HepG2 (cell line): ENCODE measurements around the gene S100P. TPM values are rescaled to one million over a fixed set of nuclear protein-coding genes. Genes with fewer than 3 reads are reported as not detected.

Experiments
- ATRX ChIP-seq: sonication (generic); formaldehyde crosslinking; IDR thresholded peaks from 2 replicates; pipeline ENCODE4 v1.4.0; 2020; ENCODE audit warnings: missing genetic modification reagents, borderline replicate concordance
- ERF ChIP-seq: IDR thresholded peaks from 2 replicates; pipeline ENCODE4 v1.6.1; 2018; ENCODE audit warnings: missing biosample characterization, missing genetic modification reagents
- FOSL1 ChIP-seq: sonication (generic); formaldehyde crosslinking; IDR thresholded peaks from 2 replicates; pipeline ENCODE4 v1.9.0; 2021; ENCODE audit warnings: missing genetic modification reagents, borderline replicate concordance
- FOXC1 ChIP-seq: sonication (generic); formaldehyde crosslinking; IDR thresholded peaks from 2 replicates; pipeline ENCODE4 v1.8.0; 2022; ENCODE audit warnings: mild to moderate bottlenecking, missing genetic modification reagents, borderline replicate concordance
- PPARG ChIP-seq: conservative IDR thresholded peaks from 2 replicates; pipeline ENCODE4 v1.6.1; 2016; ENCODE audit warnings: missing biosample characterization, missing genetic modification reagents
- RCOR2 ChIP-seq: IDR thresholded peaks from 2 replicates; pipeline ENCODE4 v1.6.1; 2016; ENCODE audit warnings: missing biosample characterization, missing genetic modification reagents
- RXRA ChIP-seq: sonication (generic); formaldehyde crosslinking; IDR thresholded peaks from 2 replicates; pipeline ENCODE4 v1.5.1; 2020; ENCODE audit warnings: missing genetic modification reagents
- SP1 ChIP-seq, 2 experiments: fragments of 450-650 bp in 1 of 2; sonication (generic) in 1 of 2; formaldehyde crosslinking in 1 of 2; IDR thresholded peaks; 2 replicates each; pipeline versions ENCODE4 v1.4.0 to v1.6.1; 2016 to 2020; ENCODE audit warnings: missing genetic modification reagents in 1 of 2
- ZNF10 ChIP-seq: sonication (generic); formaldehyde crosslinking; IDR thresholded peaks from 2 replicates; pipeline ENCODE4 v1.4.0; 2020; ENCODE audit warnings: mild to moderate bottlenecking, low read depth, missing genetic modification reagents, borderline replicate concordance
- ZNF121 ChIP-seq: sonication (generic); formaldehyde crosslinking; IDR thresholded peaks from 2 replicates; pipeline ENCODE4 v1.5.0; 2020; ENCODE audit warnings: mild to moderate bottlenecking, missing genetic modification reagents
- ZNF124 ChIP-seq: sonication (generic); formaldehyde crosslinking; IDR thresholded peaks from 2 replicates; pipeline ENCODE4 v1.4.0; 2020; ENCODE audit warnings: missing genetic modification reagents
- ZNF224 ChIP-seq: sonication (generic); formaldehyde crosslinking; IDR thresholded peaks from 2 replicates; pipeline ENCODE4 v1.5.0; 2020; ENCODE audit warnings: mild to moderate bottlenecking, missing genetic modification reagents
- ZNF496 ChIP-seq: sonication (generic); formaldehyde crosslinking; IDR thresholded peaks from 2 replicates; pipeline ENCODE4 v1.8.1; 2023; ENCODE audit warnings: mild to moderate bottlenecking, moderate library complexity, missing genetic modification reagents; ENCODE audit not compliant: insufficient replicate concordance
- ZNF782 ChIP-seq: sonication (generic); formaldehyde crosslinking; IDR thresholded peaks from 2 replicates; pipeline ENCODE4 v1.4.0; 2020; ENCODE audit warnings: missing genetic modification reagents, mild to moderate bottlenecking, borderline replicate concordance
- ZSCAN30 ChIP-seq: sonication (generic); formaldehyde crosslinking; IDR thresholded peaks from 2 replicates; pipeline ENCODE4 v1.5.0; 2020; ENCODE audit warnings: mild to moderate bottlenecking, missing genetic modification reagents
- polyA plus RNA-seq, 8 experiments: library from polyadenylated mRNA; depleted of rRNA in 3 of 8; stranded (reverse) in 7 of 8; unstranded in 1 of 8; fragments of >200 nt; fragmentation: Illumina TruSeq in 4 of 8; extraction: Trizol in 4 of 8; gene quantifications; 2 replicates each; pipeline versions ENCODE4 v1.2.1 to v1.2.3, GENCODE V29; 2011 to 2016; ENCODE audit warnings: low read depth in 4 of 8, missing spikeins in 1 of 8, mixed read lengths in 1 of 8; ENCODE audit not compliant: insufficient read depth in 1 of 8
- total RNA-seq, 5 experiments: library from RNA; depleted of rRNA; stranded (reverse); fragments of >200 nt; fragmentation: Illumina TruSeq; extraction: Trizol; gene quantifications; 2 replicates each; pipeline ENCODE4 v1.2.3, GENCODE V29; 2016; ENCODE audit warnings: low read depth in 1 of 5
- TF ChIP-seq, protein P1 (sequence below): sonication (generic); formaldehyde crosslinking; IDR thresholded peaks from 2 replicates; pipeline ENCODE4 v1.5.0; 2020; ENCODE audit warnings: mild to moderate bottlenecking, missing genetic modification reagents, borderline replicate concordance
- TF ChIP-seq, protein P2 (sequence below): sonication (generic); formaldehyde crosslinking; IDR thresholded peaks from 2 replicates; pipeline ENCODE4 v1.5.0; 2020; ENCODE audit warnings: missing genetic modification reagents
- TF ChIP-seq, protein P3 (sequence below): sonication (generic); formaldehyde crosslinking; IDR thresholded peaks from 2 replicates; pipeline ENCODE4 v1.4.0; 2020; ENCODE audit warnings: missing genetic modification reagents
- TF ChIP-seq, protein P4 (sequence below): fragments of 450-650 bp; IDR thresholded peaks from 2 replicates; pipeline ENCODE4 v1.6.1; 2017

The S100P gene
- total and polyA plus RNA-seq, 2 of the 13 experiments (the other 11 are each of a cell fraction or from before 2014, with no cell fraction given) = 278 to 1,649 TPM

DNA sequence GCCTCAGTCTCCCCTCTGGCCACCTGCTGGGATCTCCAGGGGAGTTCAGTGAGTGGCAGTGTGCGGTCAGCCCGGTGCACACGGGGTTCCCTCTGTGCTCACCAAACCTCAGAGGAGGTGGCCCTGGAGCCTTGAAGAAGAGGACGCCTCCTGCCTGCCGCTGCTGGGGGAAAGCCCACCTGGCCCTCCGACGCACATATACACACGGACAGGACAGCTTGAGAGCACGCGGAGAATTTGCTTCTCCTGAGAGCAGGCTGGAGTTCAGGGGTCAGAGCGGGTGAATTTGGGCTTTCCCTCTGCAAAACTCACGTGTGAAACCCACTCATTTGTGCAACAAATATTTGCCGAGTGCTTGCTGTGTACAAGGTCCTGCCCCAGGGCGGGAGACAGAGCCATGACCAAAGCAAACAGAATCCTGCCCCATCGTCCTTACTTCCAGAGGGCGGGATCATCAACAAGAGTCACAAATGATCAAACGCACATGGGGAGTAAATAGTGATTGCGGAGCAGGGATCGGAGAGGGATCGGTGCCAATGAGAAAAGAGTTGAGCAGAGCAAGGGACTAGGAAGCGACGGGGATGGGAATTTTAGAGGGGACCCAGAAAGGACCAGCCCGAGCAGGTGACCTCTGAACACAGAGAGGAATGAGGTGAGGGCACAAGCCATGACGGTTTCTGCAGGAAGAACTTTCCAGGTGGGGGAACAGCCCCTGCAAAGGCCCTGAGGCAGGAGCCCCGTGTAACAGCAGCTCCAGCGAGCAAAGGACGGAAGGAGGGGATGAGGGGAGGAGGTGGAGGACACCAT, 39.9 kb downstream of the S100P start (continued):
- TF ChIP-seq, protein P1, sequence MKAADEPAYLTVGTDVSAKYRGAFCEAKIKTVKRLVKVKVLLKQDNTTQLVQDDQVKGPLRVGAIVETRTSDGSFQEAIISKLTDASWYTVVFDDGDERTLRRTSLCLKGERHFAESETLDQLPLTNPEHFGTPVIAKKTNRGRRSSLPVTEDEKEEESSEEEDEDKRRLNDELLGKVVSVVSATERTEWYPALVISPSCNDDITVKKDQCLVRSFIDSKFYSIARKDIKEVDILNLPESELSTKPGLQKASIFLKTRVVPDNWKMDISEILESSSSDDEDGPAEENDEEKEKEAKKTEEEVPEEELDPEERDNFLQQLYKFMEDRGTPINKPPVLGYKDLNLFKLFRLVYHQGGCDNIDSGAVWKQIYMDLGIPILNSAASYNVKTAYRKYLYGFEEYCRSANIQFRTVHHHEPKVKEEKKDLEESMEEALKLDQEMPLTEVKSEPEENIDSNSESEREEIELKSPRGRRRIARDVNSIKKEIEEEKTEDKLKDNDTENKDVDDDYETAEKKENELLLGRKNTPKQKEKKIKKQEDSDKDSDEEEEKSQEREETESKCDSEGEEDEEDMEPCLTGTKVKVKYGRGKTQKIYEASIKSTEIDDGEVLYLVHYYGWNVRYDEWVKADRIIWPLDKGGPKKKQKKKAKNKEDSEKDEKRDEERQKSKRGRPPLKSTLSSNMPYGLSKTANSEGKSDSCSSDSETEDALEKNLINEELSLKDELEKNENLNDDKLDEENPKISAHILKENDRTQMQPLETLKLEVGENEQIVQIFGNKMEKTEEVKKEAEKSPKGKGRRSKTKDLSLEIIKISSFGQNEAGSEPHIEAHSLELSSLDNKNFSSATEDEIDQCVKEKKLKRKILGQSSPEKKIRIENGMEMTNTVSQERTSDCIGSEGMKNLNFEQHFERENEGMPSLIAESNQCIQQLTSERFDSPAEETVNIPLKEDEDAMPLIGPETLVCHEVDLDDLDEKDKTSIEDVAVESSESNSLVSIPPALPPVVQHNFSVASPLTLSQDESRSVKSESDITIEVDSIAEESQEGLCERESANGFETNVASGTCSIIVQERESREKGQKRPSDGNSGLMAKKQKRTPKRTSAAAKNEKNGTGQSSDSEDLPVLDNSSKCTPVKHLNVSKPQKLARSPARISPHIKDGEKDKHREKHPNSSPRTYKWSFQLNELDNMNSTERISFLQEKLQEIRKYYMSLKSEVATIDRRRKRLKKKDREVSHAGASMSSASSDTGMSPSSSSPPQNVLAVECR (CRISPR knock-in tag) = peak; percentile 76; the same call in 1 of the 2 replicates
- TF ChIP-seq SP1 (IDR thresholded peaks at IDR 0.05) (no peak), SP1 (CRISPR knock-in tag; IDR thresholded peaks at IDR 0.05) (no peak; the same call in 1 of the 2 replicates), ZNF121 (CRISPR knock-in tag) (peak; percentile 17; the same call in 1 of the 2 replicates), ZNF124 (CRISPR knock-in tag) (peak; percentile 69; the same call in 1 of the 2 replicates), ZNF10 (no peak), ERF (CRISPR knock-in tag) (no peak; the same call in 1 of the 2 replicates), ZNF224 (CRISPR knock-in tag) (0 out of 2 replicates have a peak, but pooled peaks have one; percentile 9), RXRA (CRISPR knock-in tag) (peak; percentile 92), PPARG (peak; percentile 79), ZNF782 (peak; percentile 65; the same call in 1 of the 2 replicates), FOSL1 (no peak), ATRX (no peak), FOXC1 (CRISPR knock-in tag) (peak; percentile 75; the same call in 1 of the 2 replicates), ZSCAN30 (no peak), RCOR2 (CRISPR knock-in tag) (peak; percentile 71), ZNF496 (no peak)
- TF ChIP-seq, protein P2, sequence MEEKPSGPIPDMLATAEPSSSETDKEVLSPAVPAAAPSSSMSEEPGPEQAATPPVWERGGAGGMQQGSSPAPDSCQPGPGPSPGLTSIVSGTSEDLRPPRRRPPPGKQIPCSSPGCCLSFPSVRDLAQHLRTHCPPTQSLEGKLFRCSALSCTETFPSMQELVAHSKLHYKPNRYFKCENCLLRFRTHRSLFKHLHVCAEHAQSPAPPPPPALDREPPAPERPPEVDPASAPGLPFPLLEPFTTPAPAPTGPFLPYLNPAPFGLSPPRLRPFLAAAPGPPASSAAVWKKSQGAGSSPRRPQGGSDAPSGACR (CRISPR knock-in tag) = peak; percentile 87
- TF ChIP-seq, protein P3, sequence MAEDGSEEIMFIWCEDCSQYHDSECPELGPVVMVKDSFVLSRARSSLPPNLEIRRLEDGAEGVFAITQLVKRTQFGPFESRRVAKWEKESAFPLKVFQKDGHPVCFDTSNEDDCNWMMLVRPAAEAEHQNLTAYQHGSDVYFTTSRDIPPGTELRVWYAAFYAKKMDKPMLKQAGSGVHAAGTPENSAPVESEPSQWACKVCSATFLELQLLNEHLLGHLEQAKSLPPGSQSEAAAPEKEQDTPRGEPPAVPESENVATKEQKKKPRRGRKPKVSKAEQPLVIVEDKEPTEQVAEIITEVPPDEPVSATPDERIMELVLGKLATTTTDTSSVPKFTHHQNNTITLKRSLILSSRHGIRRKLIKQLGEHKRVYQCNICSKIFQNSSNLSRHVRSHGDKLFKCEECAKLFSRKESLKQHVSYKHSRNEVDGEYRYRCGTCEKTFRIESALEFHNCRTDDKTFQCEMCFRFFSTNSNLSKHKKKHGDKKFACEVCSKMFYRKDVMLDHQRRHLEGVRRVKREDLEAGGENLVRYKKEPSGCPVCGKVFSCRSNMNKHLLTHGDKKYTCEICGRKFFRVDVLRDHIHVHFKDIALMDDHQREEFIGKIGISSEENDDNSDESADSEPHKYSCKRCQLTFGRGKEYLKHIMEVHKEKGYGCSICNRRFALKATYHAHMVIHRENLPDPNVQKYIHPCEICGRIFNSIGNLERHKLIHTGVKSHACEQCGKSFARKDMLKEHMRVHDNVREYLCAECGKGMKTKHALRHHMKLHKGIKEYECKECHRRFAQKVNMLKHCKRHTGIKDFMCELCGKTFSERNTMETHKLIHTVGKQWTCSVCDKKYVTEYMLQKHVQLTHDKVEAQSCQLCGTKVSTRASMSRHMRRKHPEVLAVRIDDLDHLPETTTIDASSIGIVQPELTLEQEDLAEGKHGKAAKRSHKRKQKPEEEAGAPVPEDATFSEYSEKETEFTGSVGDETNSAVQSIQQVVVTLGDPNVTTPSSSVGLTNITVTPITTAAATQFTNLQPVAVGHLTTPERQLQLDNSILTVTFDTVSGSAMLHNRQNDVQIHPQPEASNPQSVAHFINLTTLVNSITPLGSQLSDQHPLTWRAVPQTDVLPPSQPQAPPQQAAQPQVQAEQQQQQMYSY (CRISPR knock-in tag) = 0 out of 2 replicates have a peak, but pooled peaks have one; percentile 31
- TF ChIP-seq, protein P4, sequence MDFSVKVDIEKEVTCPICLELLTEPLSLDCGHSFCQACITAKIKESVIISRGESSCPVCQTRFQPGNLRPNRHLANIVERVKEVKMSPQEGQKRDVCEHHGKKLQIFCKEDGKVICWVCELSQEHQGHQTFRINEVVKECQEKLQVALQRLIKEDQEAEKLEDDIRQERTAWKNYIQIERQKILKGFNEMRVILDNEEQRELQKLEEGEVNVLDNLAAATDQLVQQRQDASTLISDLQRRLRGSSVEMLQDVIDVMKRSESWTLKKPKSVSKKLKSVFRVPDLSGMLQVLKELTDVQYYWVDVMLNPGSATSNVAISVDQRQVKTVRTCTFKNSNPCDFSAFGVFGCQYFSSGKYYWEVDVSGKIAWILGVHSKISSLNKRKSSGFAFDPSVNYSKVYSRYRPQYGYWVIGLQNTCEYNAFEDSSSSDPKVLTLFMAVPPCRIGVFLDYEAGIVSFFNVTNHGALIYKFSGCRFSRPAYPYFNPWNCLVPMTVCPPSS = no peak
